ENCODE data around the gene HMCN1. TPM values are rescaled to one million over a fixed set of nuclear protein-coding genes. Genes with fewer than 3 reads are reported as not detected.
A peak's percentile ranks its signal among the peaks of the same experiment; 100 is the strongest.

Gene HMCN1
- total RNA-seq, 4 donors from 2014 or later, result 1.0 to 8.1 (median 2.5) TPM

DNA sequence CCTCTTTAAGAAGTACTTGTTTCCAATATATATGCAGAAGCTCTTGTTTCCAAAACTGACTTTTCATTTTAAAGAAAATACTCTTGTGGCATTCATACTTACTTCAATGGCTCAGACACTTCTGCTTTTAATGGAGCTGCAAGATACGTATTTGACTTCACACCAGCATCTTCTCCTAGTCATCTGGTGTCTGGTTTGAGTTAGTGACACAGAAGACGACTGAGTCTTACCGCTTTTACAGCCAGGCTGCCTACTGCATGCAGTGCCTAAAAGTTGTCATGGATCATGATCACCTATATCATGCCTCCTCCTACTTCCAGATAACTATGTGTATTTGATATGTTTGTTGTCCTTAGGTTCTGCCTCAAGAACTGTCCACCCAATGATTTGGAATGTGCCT, 455.0 kb downstream of the HMCN1 start:
- intact Hi-C loops (cut with DNase I; ENCODE audit: low total_unique reads), result no loop called here
- 87% methylated on average over 3 of the region's 3 CpGs for WGBS, 2 donors
- TF ChIP-seq, protein P1, sequence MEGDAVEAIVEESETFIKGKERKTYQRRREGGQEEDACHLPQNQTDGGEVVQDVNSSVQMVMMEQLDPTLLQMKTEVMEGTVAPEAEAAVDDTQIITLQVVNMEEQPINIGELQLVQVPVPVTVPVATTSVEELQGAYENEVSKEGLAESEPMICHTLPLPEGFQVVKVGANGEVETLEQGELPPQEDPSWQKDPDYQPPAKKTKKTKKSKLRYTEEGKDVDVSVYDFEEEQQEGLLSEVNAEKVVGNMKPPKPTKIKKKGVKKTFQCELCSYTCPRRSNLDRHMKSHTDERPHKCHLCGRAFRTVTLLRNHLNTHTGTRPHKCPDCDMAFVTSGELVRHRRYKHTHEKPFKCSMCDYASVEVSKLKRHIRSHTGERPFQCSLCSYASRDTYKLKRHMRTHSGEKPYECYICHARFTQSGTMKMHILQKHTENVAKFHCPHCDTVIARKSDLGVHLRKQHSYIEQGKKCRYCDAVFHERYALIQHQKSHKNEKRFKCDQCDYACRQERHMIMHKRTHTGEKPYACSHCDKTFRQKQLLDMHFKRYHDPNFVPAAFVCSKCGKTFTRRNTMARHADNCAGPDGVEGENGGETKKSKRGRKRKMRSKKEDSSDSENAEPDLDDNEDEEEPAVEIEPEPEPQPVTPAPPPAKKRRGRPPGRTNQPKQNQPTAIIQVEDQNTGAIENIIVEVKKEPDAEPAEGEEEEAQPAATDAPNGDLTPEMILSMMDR (IDR thresholded peaks at IDR 0.05), result no peak
- TF ChIP-seq POLR2A (IDR thresholded peaks at IDR 0.05), result no peak
- H3K4me3 ChIP-seq (ENCODE audit: low read depth, poor library complexity, severe bottlenecking), result no peak overlapping the region
- no peak for DNase-seq (ENCODE audit: low spot score in 2 of 2)

DNA sequence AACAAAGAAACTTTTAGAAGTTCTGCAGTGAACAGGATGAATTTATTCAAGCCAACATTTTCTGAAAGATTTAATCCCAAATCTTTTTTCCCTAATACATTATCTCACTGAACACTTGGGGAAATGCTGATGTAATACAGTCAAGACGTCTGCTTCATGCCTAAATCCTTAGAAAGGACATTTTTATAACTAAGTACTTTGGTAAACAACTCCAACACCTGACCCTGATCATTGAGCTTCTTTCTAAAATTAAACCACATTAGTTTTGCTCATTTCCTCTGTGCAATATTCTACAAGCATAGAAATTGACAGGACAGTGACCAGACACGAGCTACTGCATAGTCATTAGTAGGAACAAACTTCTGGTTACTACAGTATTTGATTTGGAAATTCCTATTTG, 457.3 kb downstream of the HMCN1 start:
- DNase-seq (ENCODE audit: low spot score in 2 of 2), result no peak
- WGBS, 2 donors, result 89 to 90% methylated on average over 2 of the region's 2 CpGs
- intact Hi-C loops (cut with DNase I; ENCODE audit: low total_unique reads), result no loop called here
- no peak for TF ChIP-seq POLR2A (IDR thresholded peaks at IDR 0.05)
- no peak overlapping the region for H3K4me3 ChIP-seq (ENCODE audit: low read depth, poor library complexity, severe bottlenecking)

DNA sequence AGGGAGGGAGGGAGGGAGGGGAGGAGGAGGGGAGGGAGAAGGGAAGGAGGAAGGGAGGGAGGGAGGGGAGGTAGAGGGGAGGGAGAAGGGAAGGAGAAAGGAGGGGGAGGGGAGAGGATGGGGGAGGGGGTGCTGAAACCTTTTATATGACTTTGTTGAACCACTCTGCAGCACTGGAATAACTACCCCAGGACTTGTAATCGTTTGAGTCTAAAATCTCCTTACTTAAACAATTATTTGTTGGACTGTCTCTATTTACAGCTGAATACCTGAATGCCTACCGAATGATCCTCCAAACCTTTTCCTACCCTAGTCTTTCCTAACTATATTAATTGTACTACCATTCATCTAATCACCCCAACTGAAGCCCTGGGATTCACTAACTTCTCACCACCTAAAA, 459.0 kb downstream of the HMCN1 start:
- 94 to 98% methylated on average over 2 of the region's 2 CpGs for WGBS, 2 donors
- DNase-seq (ENCODE audit: low spot score in 2 of 2), result no peak
- no peak overlapping the region for H3K4me3 ChIP-seq (ENCODE audit: low read depth, poor library complexity, severe bottlenecking)
- intact Hi-C loops (cut with DNase I; ENCODE audit: low total_unique reads), result no loop called here
- no peak for TF ChIP-seq POLR2A (IDR thresholded peaks at IDR 0.05)
- TF ChIP-seq, protein P1 (IDR thresholded peaks at IDR 0.05), result no peak

DNA sequence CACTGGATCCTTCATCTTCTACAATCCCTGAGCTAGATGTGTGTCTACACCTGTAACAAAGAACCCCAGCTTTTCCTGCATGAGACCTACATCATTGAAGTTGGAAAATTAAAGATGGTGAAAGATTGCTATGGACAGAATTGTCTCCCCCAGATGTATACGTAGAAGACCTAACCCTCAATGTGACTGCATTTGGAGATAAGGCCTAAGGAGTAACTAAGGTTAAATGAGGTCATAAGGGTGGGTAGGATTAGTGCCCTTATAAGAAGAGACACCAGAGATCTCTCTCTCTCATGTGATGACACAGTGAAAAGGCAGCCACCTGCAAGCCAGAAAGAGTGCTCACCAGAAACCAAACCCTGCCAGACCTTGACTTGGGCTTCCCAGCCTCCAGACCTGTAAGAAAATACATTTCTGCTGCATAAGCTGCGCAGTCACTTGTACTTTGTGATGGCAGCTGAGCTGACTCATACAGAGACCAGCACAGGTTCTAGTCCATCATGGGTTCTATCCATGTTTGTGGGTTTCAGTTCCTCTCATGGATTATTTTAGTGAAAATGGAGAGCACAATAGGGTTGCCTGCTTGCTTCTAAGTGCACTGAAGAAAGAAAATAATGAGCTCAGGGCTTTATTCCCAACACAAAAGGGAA, 460.0 kb downstream of the HMCN1 start:
- 90 to 100% methylated on average over 2 of the region's 2 CpGs for WGBS, 2 donors
- no peak for DNase-seq (ENCODE audit: low spot score in 2 of 2)
- TF ChIP-seq, protein P1 (IDR thresholded peaks at IDR 0.05), result no peak
- no peak for TF ChIP-seq POLR2A (IDR thresholded peaks at IDR 0.05)
- intact Hi-C loops (cut with DNase I; ENCODE audit: low total_unique reads), result no loop called here
- H3K4me3 ChIP-seq (ENCODE audit: low read depth, poor library complexity, severe bottlenecking), result no peak overlapping the region

DNA sequence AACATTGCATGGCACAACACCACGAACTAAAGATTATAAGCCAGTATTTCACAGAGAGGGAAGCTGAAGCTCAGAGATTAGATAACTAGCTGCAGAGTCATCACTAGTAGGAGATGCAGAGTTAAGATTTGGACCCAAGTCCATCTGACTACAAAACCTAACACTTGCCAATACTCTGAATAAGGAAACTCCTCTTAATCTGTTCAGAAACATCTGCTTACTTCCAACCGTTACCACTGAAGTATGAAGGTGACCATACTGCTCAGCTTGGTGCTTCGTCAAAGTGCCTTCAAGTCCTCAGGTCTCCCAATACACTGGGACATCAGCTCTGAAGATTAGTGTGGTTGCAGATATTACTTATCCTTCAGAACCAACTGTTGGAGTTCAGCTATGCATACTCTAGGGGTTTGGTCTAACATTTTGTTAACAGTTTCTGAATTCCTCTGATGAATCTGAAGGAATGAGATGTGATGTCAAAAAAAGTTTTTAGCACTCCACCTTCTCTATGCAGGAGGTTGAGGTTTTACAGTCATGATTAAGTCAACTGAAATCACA, 461.3 kb downstream of the HMCN1 start:
- no peak for DNase-seq (ENCODE audit: low spot score in 2 of 2)
- no peak overlapping the region for H3K4me3 ChIP-seq (ENCODE audit: low read depth, poor library complexity, severe bottlenecking)
- intact Hi-C loops (cut with DNase I; ENCODE audit: low total_unique reads), result no loop called here
- 79 to 80% methylated on average over 3 of the region's 3 CpGs for WGBS, 2 donors
- no peak for TF ChIP-seq POLR2A (IDR thresholded peaks at IDR 0.05)
- TF ChIP-seq, protein P1 (IDR thresholded peaks at IDR 0.05), result no peak

DNA sequence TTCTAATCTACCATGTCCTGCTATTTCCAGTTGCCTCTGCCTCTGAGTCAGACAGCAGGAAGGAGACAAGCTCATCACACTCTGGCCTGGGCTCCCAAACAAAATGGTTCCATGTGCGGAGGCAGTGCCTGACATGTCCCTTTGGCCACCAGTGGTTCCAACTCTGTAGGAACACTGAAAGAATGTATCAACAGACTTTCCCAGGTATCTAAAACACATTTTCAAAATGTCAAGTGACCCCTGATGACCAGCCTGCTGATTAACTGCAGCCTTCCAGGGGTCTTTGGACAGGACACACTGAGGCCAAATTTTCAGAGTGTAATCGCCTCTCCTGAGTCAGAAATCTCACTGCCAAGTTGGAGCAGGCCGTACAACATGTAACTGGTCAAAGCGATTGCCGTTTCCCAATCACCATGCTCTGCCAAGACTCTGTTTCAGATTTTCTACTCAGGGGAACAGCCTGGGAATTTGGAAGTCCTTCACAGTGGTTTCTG, 468.1 kb downstream of the HMCN1 start:
- WGBS, 2 donors, result 61 to 70% methylated on average over 5 of the region's 5 CpGs
- intact Hi-C loops (cut with DNase I; ENCODE audit: low total_unique reads), result no loop called here
- no peak overlapping the region for H3K4me3 ChIP-seq (ENCODE audit: low read depth, poor library complexity, severe bottlenecking)
- DNase-seq (ENCODE audit: low spot score in 2 of 2), result peak; percentile 81 to 91
- TF ChIP-seq, protein P1 (IDR thresholded peaks at IDR 0.05), result no peak
- TF ChIP-seq POLR2A (IDR thresholded peaks at IDR 0.05), result no peak

Measured in lower leg skin (tissue), 4 donors.